Endothelial cell (in vitro differentiated cells): ENCODE measurements around the gene SMYD4. TPM values are rescaled to one million over a fixed set of nuclear protein-coding genes. Genes with fewer than 3 reads are reported as not detected.
A peak's percentile ranks its signal among the peaks of the same experiment; 100 is the strongest.

Experiments
- DNase-seq: peaks from one replicate; pipeline ENCODE4 v3.0.0; 2021; ENCODE audit warnings: low spot score
- H3K27ac Mint-ChIP-seq: one replicate; pipeline ENCODE4 v1.8.0; 2021; ENCODE audit warnings: mixed read lengths, inconsistent platforms; ENCODE audit not compliant: unreplicated experiment
- H3K27me3 Mint-ChIP-seq: one replicate; pipeline ENCODE4 v1.8.0; 2021; ENCODE audit warnings: mild to moderate bottlenecking, moderate library complexity, mixed read lengths, inconsistent platforms; ENCODE audit not compliant: unreplicated experiment
- H3K36me3 Mint-ChIP-seq: one replicate; pipeline ENCODE4 v1.8.0; 2021; ENCODE audit warnings: mild to moderate bottlenecking, low read depth, mixed read lengths, inconsistent platforms; ENCODE audit not compliant: unreplicated experiment
- H3K4me1 Mint-ChIP-seq: one replicate; pipeline ENCODE4 v1.8.0; 2021; ENCODE audit warnings: mild to moderate bottlenecking, mixed read lengths, inconsistent platforms; ENCODE audit not compliant: unreplicated experiment
- H3K4me3 Mint-ChIP-seq: one replicate; pipeline ENCODE4 v1.8.0; 2021; ENCODE audit warnings: mild to moderate bottlenecking, mixed read lengths, inconsistent platforms; ENCODE audit not compliant: unreplicated experiment
- H3K9me3 Mint-ChIP-seq: one replicate; pipeline ENCODE4 v1.8.0; 2021; ENCODE audit warnings: mixed read lengths, inconsistent platforms; ENCODE audit not compliant: unreplicated experiment
- CTCF ChIP-seq: fragments of 200-600 bp; sonication (generic); IDR thresholded peaks from one replicate; pipeline ENCODE4 v1.5.0; 2021; ENCODE audit warnings: antibody characterized with exemption; ENCODE audit not compliant: unreplicated experiment
- total RNA-seq: library from RNA; stranded (reverse); fragmentation: NEBNext Ultra II Directional; extraction: Animal tissue kit (Norgen Biotek cat#: 25700); gene quantifications from one replicate; pipeline ENCODE4 v1.2.1, GENCODE V29; 2021; ENCODE audit not compliant: unreplicated experiment

The SMYD4 gene
- total RNA-seq, 1 donor from 2014 or later = 19.3 TPM

GRCh38 chr17:1752425-1753262 lies 77.1 kb downstream of the SMYD4 start:
- Mint-ChIP-seq H3K4me1 (peaks cover 14% of the 10 kb centered on the region), H3K9me3 (no peaks in the 10 kb centered on the region), H3K36me3 (no peaks in the 10 kb centered on the region), H3K4me3 (no peak overlapping the region), H3K27ac (peak overlapping the region; percentile 36), H3K27me3 (peaks cover 4% of the 10 kb centered on the region)
- TF ChIP-seq CTCF = no peak
- no peak for DNase-seq

GRCh38 chr17:1750628-1751027 lies 79.1 kb downstream of the SMYD4 start:
- Mint-ChIP-seq H3K4me1 (peaks cover 10% of the 10 kb centered on the region), H3K9me3 (no peaks in the 10 kb centered on the region), H3K27ac (no peak overlapping the region), H3K27me3 (peaks cover 8% of the 10 kb centered on the region), H3K36me3 (no peaks in the 10 kb centered on the region), H3K4me3 (no peak overlapping the region)
- no peak for TF ChIP-seq CTCF
- DNase-seq = no peak

GRCh38 chr17:1746975-1747543 lies 82.6 kb downstream of the SMYD4 start:
- no peaks in the 10 kb centered on the region for H3K9me3 Mint-ChIP-seq
- peak; percentile 45 for DNase-seq

GRCh38 chr17:1745513-1746020 lies 84.1 kb downstream of the SMYD4 start:
- no peak overlapping the region for H3K4me3 Mint-ChIP-seq
- H3K36me3 Mint-ChIP-seq = no peaks in the 10 kb centered on the region
- DNase-seq = no peak
- H3K27me3 Mint-ChIP-seq = peaks cover 8% of the 10 kb centered on the region
- no peak for TF ChIP-seq CTCF
- no peaks in the 10 kb centered on the region for H3K9me3 Mint-ChIP-seq
- no peak overlapping the region for H3K27ac Mint-ChIP-seq
- no peaks in the 10 kb centered on the region for H3K4me1 Mint-ChIP-seq

More at GRCh38 chr17:1746975-1747543, 82.6 kb downstream of the SMYD4 start:
- H3K27me3 Mint-ChIP-seq = peaks cover 8% of the 10 kb centered on the region
- H3K27ac Mint-ChIP-seq = peak overlapping the region; percentile 57
- no peak overlapping the region for H3K4me3 Mint-ChIP-seq
- H3K36me3 Mint-ChIP-seq = no peaks in the 10 kb centered on the region
- peaks cover 3% of the 10 kb centered on the region for H3K4me1 Mint-ChIP-seq
- no peak for TF ChIP-seq CTCF
